VCaP (cell line): ENCODE results near the gene COX5A.
A peak's percentile ranks its signal among the peaks of the same experiment; 100 is the strongest.

Source experiments
- H3K27ac ChIP-seq: fragments of 450-650 bp; 2 replicates; pipeline ENCODE4 v1.5.1; 2017
- CTCF ChIP-seq: fragments of 450-650 bp; conservative IDR thresholded peaks from 2 replicates; pipeline ENCODE4 v1.5.1; 2017; ENCODE audit warnings: mild to moderate bottlenecking, moderate library complexity

The COX5A gene

GRCh38 chr15:74967670-74968069, 29.8 kb upstream of the COX5A start:
- H3K27ac ChIP-seq, result no peak overlapping the region
- TF ChIP-seq CTCF, result no peak

- no peak for TF ChIP-seq CTCF
- no peak overlapping the region for H3K27ac ChIP-seq
Measured at GRCh38 chr15:74964794-74965193, 26.9 kb upstream of the COX5A start.

- no peak for TF ChIP-seq CTCF
- no peak overlapping the region for H3K27ac ChIP-seq
Measured at GRCh38 chr15:74963213-74963612, 25.3 kb upstream of the COX5A start.

- H3K27ac ChIP-seq, result no peak overlapping the region
- no peak for TF ChIP-seq CTCF
Measured at GRCh38 chr15:74962671-74963070, 24.8 kb upstream of the COX5A start.

- H3K27ac ChIP-seq, result no peak overlapping the region
- TF ChIP-seq CTCF, result no peak
Measured at GRCh38 chr15:74962219-74962618, 24.3 kb upstream of the COX5A start.

- H3K27ac ChIP-seq, result peak overlapping the region; percentile 30
- TF ChIP-seq CTCF, result no peak
Measured at GRCh38 chr15:74961616-74962015, 23.7 kb upstream of the COX5A start.

GRCh38 chr15:74960995-74961588, 23.2 kb upstream of the COX5A start:
- peak overlapping the region; percentile 30 for H3K27ac ChIP-seq
- TF ChIP-seq CTCF, result no peak
